GM06990 (cell line): ENCODE measurements around the gene PRAMEF26.
"Not testable (repeated sequence)": the region's sequence is repeated elsewhere in the genome, so short reads cannot be mapped to it uniquely, and the experiment has no call there.

Source experiments
- DNase-seq: peaks from one replicate; pipeline ENCODE4 v3.0.0-alpha.2; 2011; ENCODE audit not compliant: insufficient read length; ENCODE audit errors: extremely low read depth
- H3K27me3 ChIP-seq: replicated peaks from 2 replicates; pipeline ENCODE4 v1.6.0; 2011; ENCODE audit warnings: low read length; ENCODE audit not compliant: control insufficient read depth, insufficient read depth
- H3K36me3 ChIP-seq: 2 replicates; pipeline ENCODE4 v1.5.1; 2011; ENCODE audit warnings: low read length; ENCODE audit not compliant: control insufficient read depth, insufficient read depth
- H3K4me3 ChIP-seq: replicated peaks from 2 replicates; pipeline ENCODE4 v1.5.1; 2011; ENCODE audit warnings: low read depth, mild to moderate bottlenecking, control low read depth, low read length

The PRAMEF26 gene

DNA sequence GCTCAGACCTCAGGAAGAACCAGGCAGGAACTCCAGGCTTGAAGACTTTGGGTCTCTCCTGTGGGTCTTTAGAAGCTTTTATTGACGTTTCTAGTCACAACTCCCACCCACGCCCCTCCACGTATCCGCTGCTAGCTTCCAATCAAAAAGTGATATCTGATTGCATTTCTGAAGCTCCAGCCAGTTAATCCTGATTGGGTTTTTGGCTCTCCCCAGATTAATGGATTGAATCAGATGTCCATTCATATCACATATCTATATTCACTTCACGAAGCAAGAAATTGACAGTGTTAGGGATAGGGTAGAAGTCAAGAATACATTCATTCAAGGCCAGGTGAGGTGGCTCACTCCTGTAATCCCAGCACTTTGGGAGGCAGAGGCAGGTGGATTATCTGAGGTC, at the start of gene PRAMEF26:
PRAMEF26 (minus strand) TSS at position 101 of the 400 bp plus-strand sequence. CDS start 2,914 bp downstream, outside the sequence.
- H3K27me3 ChIP-seq, result not testable (repeated sequence)

GRCh38 chr1:13201309-13201708, 45.5 kb upstream of the PRAMEF26 start, which contains the start of gene PRAMEF13:
Gene PRAMEF13 (minus strand): TSS chr1:13201409. CDS start chr1:13199589, 1,820 bp downstream.
- H3K36me3 ChIP-seq, H3K27me3 ChIP-seq, H3K4me3 ChIP-seq, DNase-seq: not testable (repeated sequence)

More for the DNA sequence above, at the start of gene PRAMEF26:
- H3K36me3 ChIP-seq, DNase-seq, H3K4me3 ChIP-seq: not testable (repeated sequence)

GRCh38 chr1:13171548-13171947, 15.7 kb upstream of the PRAMEF26 start, which contains the start of gene PRAMEF9:
Gene PRAMEF9 (plus strand): TSS chr1:13171848. CDS start chr1:13175281, 3,433 bp downstream.
- H3K36me3 ChIP-seq, H3K4me3 ChIP-seq, DNase-seq, H3K27me3 ChIP-seq: not testable (repeated sequence)

DNA sequence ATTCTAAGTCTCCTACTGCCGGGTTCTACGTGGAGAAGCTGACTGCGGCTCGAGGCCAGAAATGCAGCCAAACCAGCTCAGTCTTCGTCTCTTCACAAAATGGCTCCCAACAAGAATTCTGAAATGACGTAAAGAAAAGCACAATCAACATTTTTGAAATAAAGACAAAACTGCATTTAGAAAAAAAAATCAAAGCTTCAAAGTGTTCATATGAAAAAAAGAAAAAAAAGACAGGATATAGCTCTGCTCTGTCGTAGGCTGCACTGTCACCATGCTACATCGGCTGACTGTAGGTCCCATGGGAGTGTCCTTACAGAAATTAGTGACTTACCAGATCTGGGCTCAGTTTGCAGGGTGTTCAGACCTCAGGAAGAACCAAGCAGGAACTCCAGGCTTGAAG, 9.7 kb upstream of the PRAMEF26 start, which contains the start of gene HNRNPCL4:
HNRNPCL4 (minus strand) TSS at position 101 of the 400 bp plus-strand sequence. CDS start 164 bp downstream, outside the sequence.
- not testable (repeated sequence) for H3K4me3 ChIP-seq, H3K36me3 ChIP-seq, DNase-seq, H3K27me3 ChIP-seq

DNA sequence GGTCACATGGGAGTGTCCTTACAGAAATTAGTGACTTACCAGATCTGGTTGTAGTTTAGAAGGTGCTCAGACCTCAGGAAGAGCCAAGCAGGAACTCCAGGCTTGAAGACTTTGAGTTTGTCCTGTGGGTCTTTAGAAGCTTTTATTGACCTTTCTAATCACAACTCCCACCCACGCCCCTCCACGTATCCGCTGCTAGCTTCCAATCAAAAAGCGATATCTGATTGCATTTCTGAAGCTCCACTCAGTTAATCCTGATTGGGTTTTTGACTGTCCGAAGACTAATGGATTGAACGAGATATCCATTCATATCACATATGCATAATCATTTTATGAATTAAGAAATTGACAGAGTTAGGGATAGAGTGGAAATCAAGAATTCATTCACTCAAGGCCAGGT, 39.1 kb downstream of the PRAMEF26 start, which contains the start of gene HNRNPCL2:
HNRNPCL2 (minus strand) TSS at position 101 of the 400 bp plus-strand sequence. CDS start 454 bp downstream, outside the sequence.
- not testable (repeated sequence) for H3K27me3 ChIP-seq, DNase-seq, H3K36me3 ChIP-seq

More for the DNA sequence above, 39.1 kb downstream of the PRAMEF26 start, which contains the start of gene HNRNPCL2:
- H3K4me3 ChIP-seq, result not testable (repeated sequence)
